Trophoblast cell (in vitro differentiated cells and primary cell): ENCODE measurements around the gene DENND1A.

Experiments
- DNase-seq, 2 donors: peaks; one replicate each; pipeline ENCODE4 v3.0.0-alpha.2; 2016
- H2AFZ ChIP-seq: 2 replicates; pipeline ENCODE4 v1.6.1; 2013; ENCODE audit warnings: low read length, moderate library complexity, mild to moderate bottlenecking; ENCODE audit not compliant: insufficient read depth, poor library complexity
- H2AK5ac ChIP-seq: 2 replicates; pipeline ENCODE4 v1.6.1; 2013; ENCODE audit warnings: mild to moderate bottlenecking, low read length
- H2BK120ac ChIP-seq: 2 replicates; pipeline ENCODE4 v1.6.1; 2013; ENCODE audit warnings: low read length, mild to moderate bottlenecking, moderate library complexity; ENCODE audit not compliant: insufficient read depth, poor library complexity
- H2BK12ac ChIP-seq: 2 replicates; pipeline ENCODE4 v1.6.1; 2013; ENCODE audit warnings: mild to moderate bottlenecking, low read length, moderate library complexity
- H2BK5ac ChIP-seq: 2 replicates; pipeline ENCODE4 v1.6.1; 2013; ENCODE audit warnings: low read length, low read depth, moderate library complexity, mild to moderate bottlenecking; ENCODE audit not compliant: poor library complexity
- H3K14ac ChIP-seq: 2 replicates; pipeline ENCODE4 v1.6.1; 2013; ENCODE audit warnings: mild to moderate bottlenecking, low read length
- H3K18ac ChIP-seq: 2 replicates; pipeline ENCODE4 v1.6.1; 2013; ENCODE audit warnings: mild to moderate bottlenecking, low read length
- H3K23ac ChIP-seq: 2 replicates; pipeline ENCODE4 v1.6.1; 2013; ENCODE audit warnings: low read length
- H3K27ac ChIP-seq: 2 replicates; pipeline ENCODE4 v1.5.1; 2013; ENCODE audit warnings: low read depth, mild to moderate bottlenecking, inconsistent platforms, low read length, moderate library complexity
- H3K27me3 ChIP-seq: 2 replicates; pipeline ENCODE4 v1.6.1; 2013; ENCODE audit warnings: inconsistent platforms, mild to moderate bottlenecking, low read length, moderate library complexity; ENCODE audit not compliant: insufficient read depth
- H3K36me3 ChIP-seq, 2 experiments: 1 replicate in 1 of 2; 2 replicates in 1 of 2; pipeline ENCODE4 v1.6.1; 2013; ENCODE audit warnings: low read length in 2 of 2, mild to moderate bottlenecking in 2 of 2, moderate library complexity in 1 of 2; ENCODE audit not compliant: insufficient read depth in 2 of 2, control insufficient read depth in 1 of 2
- H3K4ac ChIP-seq: 2 replicates; pipeline ENCODE4 v1.6.1; 2013; ENCODE audit warnings: low read depth, mild to moderate bottlenecking, low read length, moderate library complexity
- H3K4me1 ChIP-seq, 2 experiments: 1 replicate in 1 of 2; 2 replicates in 1 of 2; pipeline ENCODE4 v1.6.1; 2013; ENCODE audit warnings: low read length in 2 of 2, mild to moderate bottlenecking in 2 of 2, moderate library complexity in 1 of 2; ENCODE audit not compliant: insufficient read depth in 2 of 2, control insufficient read depth in 1 of 2
- H3K4me2 ChIP-seq: 2 replicates; pipeline ENCODE4 v1.6.1; 2013; ENCODE audit warnings: inconsistent platforms, mild to moderate bottlenecking, low read length, moderate library complexity
- H3K4me3 ChIP-seq: 2 replicates; pipeline ENCODE4 v1.5.1; 2013; ENCODE audit warnings: mild to moderate bottlenecking, low read depth, low read length, inconsistent platforms
- H3K79me1 ChIP-seq: one replicate; pipeline ENCODE4 v1.6.1; 2013; ENCODE audit warnings: low read length
- H3K79me2 ChIP-seq: 2 replicates; pipeline ENCODE4 v1.6.1; 2013; ENCODE audit warnings: low read length, mild to moderate bottlenecking; ENCODE audit not compliant: control insufficient read depth, insufficient read depth, poor library complexity
- H3K9ac ChIP-seq: 2 replicates; pipeline ENCODE4 v1.6.1; 2013; ENCODE audit warnings: mild to moderate bottlenecking, low read length
- H3K9me3 ChIP-seq: 2 replicates; pipeline ENCODE4 v1.6.1; 2013; ENCODE audit warnings: low read depth, mild to moderate bottlenecking, control low read depth, inconsistent platforms, low read length; ENCODE audit not compliant: insufficient read depth
- H4K12ac ChIP-seq: 2 replicates; pipeline ENCODE4 v1.6.1; 2013; ENCODE audit warnings: low read depth, mild to moderate bottlenecking, low read length, moderate library complexity
- H4K8ac ChIP-seq: 2 replicates; pipeline ENCODE4 v1.6.1; 2013; ENCODE audit warnings: low read depth, mild to moderate bottlenecking, low read length, moderate library complexity
- H4K91ac ChIP-seq: one replicate; pipeline ENCODE4 v1.6.1; 2013; ENCODE audit warnings: low read depth, mild to moderate bottlenecking, low read length, moderate library complexity
- WGBS: extraction: QIAGEN DNeasy Blood & Tissue Kit; methylation state at CpG from one replicate; pipeline ENCODE4 v1.1.7; 2013; ENCODE audit warnings: missing lambda C conversion rate; ENCODE audit not compliant: insufficient read length, insufficient coverage; ENCODE audit errors: extremely low coverage; 5-methylcytosine and 5-hydroxymethylcytosine counted together

Gene DENND1A

GRCh38 chr9:123359546-123359945 lies 570.4 kb downstream of the DENND1A start:
- H2BK5ac ChIP-seq = peak overlapping the region; percentile 18
- peaks cover 3% of the 10 kb centered on the region for H3K9me3 ChIP-seq
- H4K12ac ChIP-seq = no peak overlapping the region
- H3K4me2 ChIP-seq = no peak overlapping the region
- H3K79me2 ChIP-seq = peaks cover 7% of the 10 kb centered on the region
- WGBS = no CpG with 5 or more reads among the region's 3 CpGs
- no peak overlapping the region for H3K18ac ChIP-seq
- H3K23ac ChIP-seq = no peak overlapping the region
- no peak overlapping the region for H3K4me3 ChIP-seq
- no peak overlapping the region for H2BK120ac ChIP-seq
- no peak overlapping the region for H4K8ac ChIP-seq
- H3K9ac ChIP-seq = no peak overlapping the region
- no peak overlapping the region for H2AK5ac ChIP-seq
- peak overlapping the region; percentile 61 for H4K91ac ChIP-seq
- H3K4ac ChIP-seq = no peak overlapping the region
- peak overlapping the region; percentile 25 for H3K14ac ChIP-seq
- no peaks in the 10 kb centered on the region for H3K36me3 ChIP-seq
- no peak for DNase-seq
- H3K27ac ChIP-seq = no peak overlapping the region
- no peaks in the 10 kb centered on the region for H3K27me3 ChIP-seq
- peak overlapping the region; percentile 45 for H2BK12ac ChIP-seq
- H3K4me1 ChIP-seq = peaks cover 63 to 78% of the 10 kb centered on the region in 2 experiments
- no peak overlapping the region for H2AFZ ChIP-seq
- H3K79me1 ChIP-seq = peaks cover 35% of the 10 kb centered on the region

GRCh38 chr9:123359106-123359505 lies 570.8 kb downstream of the DENND1A start:
- Histone ChIP-seq H3K4me2 (no peak overlapping the region), H2BK120ac (no peak overlapping the region)
- no CpG with 5 or more reads among the region's 2 CpGs for WGBS

GRCh38 chr9:123358181-123358905 lies 571.6 kb downstream of the DENND1A start:
- no peak for DNase-seq
- Histone ChIP-seq H2BK5ac (no peak overlapping the region), H3K4me1 (peaks cover 55 to 67% of the 10 kb centered on the region in 2 experiments), H2BK12ac (peak overlapping the region; percentile 10), H3K9ac (no peak overlapping the region), H3K4me2 (no peak overlapping the region), H3K79me2 (peaks cover 7% of the 10 kb centered on the region), H4K91ac (peak overlapping the region; percentile 50), H3K27ac (no peak overlapping the region), H3K4ac (no peak overlapping the region), H2AK5ac (peak overlapping the region; percentile 24), H3K4me3 (no peak overlapping the region), H2AFZ (no peak overlapping the region), H4K12ac (no peak overlapping the region), H2BK120ac (peak overlapping the region; percentile 14), H3K18ac (no peak overlapping the region), H3K79me1 (peaks cover 29% of the 10 kb centered on the region), H3K14ac (no peak overlapping the region), H3K36me3 (no peaks in the 10 kb centered on the region), H3K27me3 (no peaks in the 10 kb centered on the region), H4K8ac (no peak overlapping the region), H3K9me3 (peaks cover 3% of the 10 kb centered on the region), H3K23ac (no peak overlapping the region)
- no CpG with 5 or more reads among the region's 10 CpGs for WGBS

More at GRCh38 chr9:123359106-123359505, 570.8 kb downstream of the DENND1A start:
- Histone ChIP-seq H2BK5ac (peak overlapping the region; percentile 18), H3K4me1 (peaks cover 60 to 75% of the 10 kb centered on the region in 2 experiments), H2BK12ac (peak overlapping the region; percentile 45), H3K4me3 (no peak overlapping the region), H2AFZ (no peak overlapping the region), H3K9me3 (peaks cover 3% of the 10 kb centered on the region), H3K79me1 (peaks cover 34% of the 10 kb centered on the region), H3K14ac (no peak overlapping the region), H4K91ac (peak overlapping the region; percentile 61), H3K36me3 (no peaks in the 10 kb centered on the region), H3K79me2 (peaks cover 7% of the 10 kb centered on the region), H3K4ac (no peak overlapping the region), H3K23ac (no peak overlapping the region), H3K18ac (no peak overlapping the region), H2AK5ac (no peak overlapping the region), H4K12ac (no peak overlapping the region), H3K27ac (no peak overlapping the region), H4K8ac (no peak overlapping the region), H3K9ac (no peak overlapping the region), H3K27me3 (no peaks in the 10 kb centered on the region)
- no peak for DNase-seq

GRCh38 chr9:123357743-123358059 lies 572.2 kb downstream of the DENND1A start:
- Histone ChIP-seq H3K9me3 (peaks cover 3% of the 10 kb centered on the region), H3K36me3 (no peaks in the 10 kb centered on the region), H3K14ac (peak overlapping the region; percentile 5), H3K4me2 (no peak overlapping the region), H4K12ac (no peak overlapping the region), H4K91ac (peak overlapping the region; percentile 7), H3K27me3 (no peaks in the 10 kb centered on the region), H3K23ac (no peak overlapping the region), H3K4me3 (peak overlapping the region; percentile 34), H3K18ac (peak overlapping the region; percentile 30), H3K27ac (no peak overlapping the region), H2AFZ (no peak overlapping the region), H3K79me2 (peaks cover 7% of the 10 kb centered on the region), H3K9ac (no peak overlapping the region), H3K4ac (no peak overlapping the region), H4K8ac (no peak overlapping the region), H2BK12ac (peak overlapping the region; percentile 11), H2AK5ac (peak overlapping the region; percentile 59), H3K4me1 (peaks cover 51 to 62% of the 10 kb centered on the region in 2 experiments), H3K79me1 (peaks cover 27% of the 10 kb centered on the region), H2BK5ac (no peak overlapping the region), H2BK120ac (no peak overlapping the region)
- WGBS = no CpG with 5 or more reads among the region's 2 CpGs
- DNase-seq = no peak
